Left kidney (tissue), 2 donors: ENCODE results near the gene TOX2. TPM values are rescaled to one million over a fixed set of nuclear protein-coding genes. Genes with fewer than 3 reads are reported as not detected.

Experiments used
- DNase-seq: peaks from one replicate; pipeline ENCODE4 v3.0.0-alpha.2; 2013
- polyA plus RNA-seq: library from polyadenylated mRNA; unstranded; fragments of 120-200 nt; gene quantifications from one replicate; pipeline ENCODE4 v1.2.1, GENCODE V29; 2013; ENCODE audit not compliant: insufficient read length

Gene TOX2
- polyA plus RNA-seq, 1 donor, result 3.7 TPM

DNA sequence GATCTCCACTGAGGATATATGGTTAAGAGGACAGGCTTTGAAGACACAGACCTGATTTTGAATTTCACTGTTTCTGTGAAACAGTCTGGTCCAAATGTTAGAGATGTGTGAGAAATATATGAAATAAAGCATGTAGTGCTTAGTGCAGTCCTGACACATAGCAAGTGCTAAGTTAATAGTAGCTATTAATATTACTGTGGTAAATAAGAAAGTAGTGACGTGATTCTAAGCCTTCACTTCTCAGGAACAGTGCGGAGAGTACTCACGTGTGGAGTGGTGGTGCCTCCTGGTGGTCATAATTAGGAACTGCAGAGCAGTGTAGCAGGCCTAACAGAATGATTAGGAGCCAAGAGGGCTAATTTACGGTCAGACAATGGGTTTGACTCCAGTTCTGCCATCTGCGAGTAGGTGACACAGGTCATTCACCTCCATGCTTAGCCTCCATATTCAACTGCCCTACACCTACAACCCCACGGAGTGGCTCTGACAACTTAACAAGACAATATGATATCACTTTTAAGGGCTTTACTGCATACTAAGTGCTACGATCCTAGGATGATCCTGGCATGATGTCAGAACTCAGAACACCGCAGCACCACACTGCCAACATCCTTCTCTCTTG lies 166.1 kb downstream of the TOX2 start:
- DNase-seq, result peak; percentile 65

DNA sequence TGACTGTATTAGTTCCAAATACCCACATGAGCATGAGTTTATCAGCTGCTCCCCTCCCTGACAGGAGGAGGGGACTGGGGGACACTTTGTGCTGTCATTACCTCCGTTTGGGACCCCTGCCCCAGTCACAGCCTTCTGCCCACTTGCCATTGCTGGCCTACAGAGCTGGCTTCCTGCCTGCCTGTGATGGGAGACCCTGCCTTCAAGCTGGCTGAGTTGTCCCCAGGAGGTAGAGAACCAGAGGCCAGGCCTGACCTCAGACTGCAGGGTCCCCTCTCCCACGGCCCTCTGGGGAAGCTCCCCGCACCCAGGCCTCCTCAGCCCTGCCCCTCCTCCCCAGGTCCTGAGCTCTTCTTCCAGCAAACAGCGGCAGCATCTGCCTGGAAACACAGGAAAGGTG lies 166.8 kb downstream of the TOX2 start:
- DNase-seq, result no peak

DNA sequence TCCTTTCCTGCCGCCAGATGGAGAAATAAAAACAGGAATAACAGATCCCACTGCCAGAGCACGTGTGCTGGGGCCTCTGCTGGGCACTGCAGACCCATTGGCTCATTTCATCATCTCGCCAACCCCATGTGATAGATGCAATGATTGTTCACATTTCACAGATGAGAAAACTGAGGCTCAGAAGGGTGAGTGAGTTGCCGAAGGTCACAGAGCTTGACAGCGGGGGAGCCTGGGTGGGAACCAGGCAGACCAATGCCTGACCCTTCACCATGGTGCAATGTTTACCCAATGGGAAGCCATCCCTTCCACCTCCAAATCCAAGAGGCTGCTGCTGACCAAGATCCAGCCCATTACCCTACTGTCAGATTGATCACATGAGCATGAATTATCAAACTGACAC lies 167.2 kb downstream of the TOX2 start:
- DNase-seq, result no peak

DNA sequence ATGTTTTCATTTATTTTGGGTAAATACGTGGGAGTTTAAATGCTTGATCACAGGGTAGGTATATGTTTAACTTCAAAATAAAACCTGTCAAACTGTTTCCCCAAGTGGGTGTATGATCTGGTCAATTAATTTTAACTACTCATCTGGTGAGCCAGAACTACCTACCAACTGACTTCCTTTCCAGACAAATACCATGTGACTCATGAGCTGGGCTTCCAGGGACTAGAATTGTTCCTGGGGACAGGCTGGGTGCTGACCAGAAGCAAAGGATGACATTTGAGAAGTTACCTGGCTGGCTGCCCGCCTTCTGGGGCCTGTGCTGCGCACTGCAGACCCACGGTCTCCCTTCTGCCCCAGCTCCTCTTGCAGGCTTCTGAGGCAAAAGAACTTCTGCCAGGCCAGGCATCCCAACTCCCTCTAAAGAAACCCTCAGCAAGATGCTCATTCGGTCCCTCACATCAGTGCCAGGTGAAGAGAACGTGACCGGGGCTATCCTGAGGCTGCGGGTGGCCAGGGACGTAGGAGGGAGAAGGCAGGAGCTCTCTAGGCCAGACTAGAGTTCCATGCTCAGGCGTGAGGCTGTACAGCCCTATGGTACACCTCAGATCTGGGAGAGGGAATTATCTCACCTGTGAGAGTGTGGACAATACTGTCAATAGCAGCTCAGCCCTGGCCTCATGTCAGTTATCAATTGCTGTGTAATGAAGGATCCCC lies 168.7 kb downstream of the TOX2 start:
- peak; percentile 30 for DNase-seq

DNA sequence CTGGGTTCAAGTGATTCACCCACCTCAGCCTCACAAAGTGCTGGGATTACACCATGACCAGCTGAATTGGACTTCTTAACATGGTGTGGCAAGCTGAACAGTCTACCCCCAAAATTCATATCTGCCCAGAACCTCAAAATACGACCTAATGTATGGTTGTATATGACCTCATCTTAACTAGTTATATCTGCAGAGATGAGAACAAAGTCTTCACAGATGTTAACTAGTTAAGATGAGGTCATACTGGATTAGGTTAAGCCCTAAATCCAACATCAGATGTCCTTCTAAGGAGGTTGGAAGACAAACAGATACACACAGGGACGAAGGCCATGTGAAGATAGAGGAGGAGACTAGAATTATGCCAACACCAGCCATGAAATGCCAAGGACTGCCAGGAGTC lies 169.8 kb downstream of the TOX2 start:
- DNase-seq, result no peak

DNA sequence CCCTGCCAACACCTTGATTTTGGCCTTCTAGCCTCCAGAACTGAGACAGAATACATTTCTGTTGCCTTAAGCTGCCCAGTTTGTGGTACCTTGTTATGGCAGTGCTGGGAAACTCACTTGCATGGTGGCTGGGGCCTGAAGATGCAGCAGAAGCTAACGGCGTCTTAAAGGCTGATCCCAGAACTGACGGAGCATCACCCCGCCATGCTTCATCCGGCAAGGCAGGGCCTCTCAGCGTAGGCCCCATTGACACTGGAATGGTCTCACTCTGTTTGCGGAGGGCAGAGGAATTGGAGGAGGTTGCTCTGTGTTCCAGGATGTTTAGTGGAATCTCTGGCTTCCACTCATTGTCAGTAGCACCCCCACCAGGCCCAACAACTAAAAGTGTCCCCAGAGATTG lies 170.2 kb downstream of the TOX2 start:
- DNase-seq, result no peak

DNA sequence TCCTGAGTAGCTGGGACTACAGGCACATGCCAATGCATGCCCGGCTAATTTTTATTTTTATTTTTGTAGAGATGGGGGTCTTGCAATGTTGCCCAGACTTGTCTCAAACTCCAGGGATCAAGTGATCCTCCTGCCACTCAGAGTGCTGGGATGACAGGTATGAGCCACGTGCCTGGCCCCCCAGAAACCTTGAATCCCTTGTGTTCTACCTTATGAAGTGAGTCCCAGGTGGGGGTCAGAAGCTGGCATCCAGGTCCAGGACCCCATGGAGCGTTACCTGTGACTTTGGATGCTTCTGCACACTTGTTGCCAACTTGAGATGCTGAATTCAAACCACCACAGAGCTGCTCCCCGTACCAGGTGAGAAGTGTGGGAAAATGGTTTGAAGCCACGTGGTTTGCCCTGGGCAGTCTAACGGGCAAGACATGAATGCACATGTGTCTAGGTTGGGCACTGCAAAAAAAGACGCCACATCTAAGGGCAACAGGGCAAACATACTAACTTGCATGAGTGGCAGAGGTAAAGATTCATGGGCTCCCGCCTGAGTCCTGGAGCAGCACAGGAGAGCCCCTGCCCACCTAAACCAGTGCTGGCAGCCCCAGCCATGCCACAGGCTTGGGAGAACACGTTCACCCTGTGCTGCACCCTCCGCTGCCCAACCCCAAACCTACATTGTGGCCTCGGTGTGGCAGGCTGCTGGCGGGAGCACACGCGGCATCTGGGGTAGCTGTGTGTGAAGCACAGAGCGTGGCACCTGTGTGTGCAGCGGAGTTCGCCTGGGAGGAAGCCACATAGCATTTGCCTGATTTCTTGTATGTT lies 171.2 kb downstream of the TOX2 start:
- no peak for DNase-seq

DNA sequence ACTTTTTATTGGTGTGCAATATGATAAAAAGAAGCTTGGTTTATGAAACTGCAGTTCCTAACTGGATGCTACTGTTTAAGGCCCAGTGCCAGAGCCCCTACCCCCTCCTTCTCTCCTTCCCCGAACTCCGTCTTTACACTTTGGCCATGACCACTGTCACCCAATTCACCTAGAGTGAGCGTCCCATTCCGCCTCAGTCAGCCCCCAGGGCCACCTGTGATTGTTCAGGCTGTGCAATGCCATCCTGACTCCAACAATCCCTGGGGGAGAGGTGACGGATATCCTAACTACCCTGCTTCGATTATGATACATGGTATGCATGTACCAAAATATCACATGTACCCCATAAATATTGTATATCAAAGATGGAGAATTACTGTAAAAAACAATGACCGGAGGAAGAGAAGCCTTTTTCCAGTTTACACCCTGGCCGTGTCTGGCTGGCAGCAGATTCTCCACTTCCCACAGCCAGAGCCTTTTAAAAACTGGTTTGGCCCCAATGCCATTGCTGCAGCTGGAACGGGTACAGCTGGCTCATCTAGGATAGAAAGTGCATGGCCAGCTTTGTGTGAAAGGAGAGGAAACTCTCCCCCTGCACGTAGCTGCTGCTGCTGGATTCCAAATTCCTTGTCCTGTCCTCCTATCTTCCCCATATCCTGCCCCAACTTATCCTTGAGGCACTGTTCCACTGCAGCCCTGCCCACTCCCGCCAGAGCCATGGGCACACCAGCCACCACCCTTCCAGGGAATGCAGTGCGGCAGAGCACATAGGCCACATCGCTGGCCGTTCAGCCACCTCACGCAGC lies 172.6 kb downstream of the TOX2 start:
- no peak for DNase-seq

DNA sequence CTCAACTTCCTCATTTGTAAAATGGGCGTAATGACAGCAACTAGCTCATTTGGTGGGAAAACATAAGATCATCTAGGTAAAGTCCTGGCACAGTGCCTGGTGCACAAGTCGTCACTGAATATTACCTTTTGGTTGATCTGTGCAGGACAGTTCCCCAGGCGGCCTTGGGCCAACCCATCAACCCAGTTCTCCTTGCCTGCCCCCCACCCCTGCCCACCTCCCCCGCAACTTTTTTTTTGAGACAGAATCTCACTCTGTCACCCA lies 173.1 kb downstream of the TOX2 start:
- no peak for DNase-seq

DNA sequence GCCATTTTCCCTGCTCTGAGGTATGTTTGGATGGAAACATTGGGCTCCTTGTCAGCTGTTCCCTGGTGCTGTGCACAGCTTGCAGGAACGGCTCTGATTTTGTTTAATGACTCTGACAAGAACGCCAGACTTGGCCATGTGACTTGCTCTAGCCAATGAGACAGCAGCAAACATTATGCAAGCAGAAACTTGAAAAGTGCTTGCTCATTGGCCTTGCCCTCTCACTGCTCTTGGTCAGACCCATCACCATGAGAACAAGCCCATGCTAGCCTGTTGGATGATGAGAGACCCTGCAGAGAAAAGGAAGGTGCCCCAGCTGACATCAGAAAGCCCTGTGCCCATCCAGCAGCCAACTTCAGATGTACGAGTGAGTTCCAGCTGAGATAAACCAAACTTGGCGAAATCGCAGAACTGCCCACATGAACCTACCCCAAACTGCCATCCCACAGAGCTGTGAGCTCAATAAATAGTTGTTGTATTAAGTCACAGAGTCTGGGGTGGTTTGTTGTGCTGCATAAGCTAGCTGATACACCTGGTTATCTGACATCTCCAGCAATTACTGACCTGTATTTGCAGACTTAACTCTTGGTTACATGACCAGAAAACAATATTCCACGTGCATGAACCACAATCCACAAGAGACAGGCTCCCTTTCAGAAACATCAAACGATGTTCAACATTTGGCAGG lies 175.5 kb downstream of the TOX2 start:
- no peak for DNase-seq

DNA sequence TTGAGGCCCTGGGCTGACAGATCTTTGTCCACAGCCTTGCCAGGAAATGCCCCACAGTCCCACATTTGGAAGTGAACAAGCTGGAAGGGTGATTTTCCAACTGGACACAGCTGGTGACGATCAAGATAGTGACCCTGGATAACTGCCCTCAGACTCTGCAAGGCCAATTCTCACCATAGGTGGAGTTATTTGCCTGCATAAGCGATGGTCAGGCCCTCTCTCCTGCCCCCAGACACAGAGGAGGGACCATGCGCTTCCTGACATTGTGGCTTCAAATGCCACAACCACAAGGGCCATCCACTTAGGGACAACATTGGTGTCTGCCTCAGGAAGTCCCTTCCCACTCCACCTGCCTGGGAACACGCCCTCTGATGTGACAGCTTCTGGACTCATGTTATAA lies 176.4 kb downstream of the TOX2 start:
- no peak for DNase-seq

DNA sequence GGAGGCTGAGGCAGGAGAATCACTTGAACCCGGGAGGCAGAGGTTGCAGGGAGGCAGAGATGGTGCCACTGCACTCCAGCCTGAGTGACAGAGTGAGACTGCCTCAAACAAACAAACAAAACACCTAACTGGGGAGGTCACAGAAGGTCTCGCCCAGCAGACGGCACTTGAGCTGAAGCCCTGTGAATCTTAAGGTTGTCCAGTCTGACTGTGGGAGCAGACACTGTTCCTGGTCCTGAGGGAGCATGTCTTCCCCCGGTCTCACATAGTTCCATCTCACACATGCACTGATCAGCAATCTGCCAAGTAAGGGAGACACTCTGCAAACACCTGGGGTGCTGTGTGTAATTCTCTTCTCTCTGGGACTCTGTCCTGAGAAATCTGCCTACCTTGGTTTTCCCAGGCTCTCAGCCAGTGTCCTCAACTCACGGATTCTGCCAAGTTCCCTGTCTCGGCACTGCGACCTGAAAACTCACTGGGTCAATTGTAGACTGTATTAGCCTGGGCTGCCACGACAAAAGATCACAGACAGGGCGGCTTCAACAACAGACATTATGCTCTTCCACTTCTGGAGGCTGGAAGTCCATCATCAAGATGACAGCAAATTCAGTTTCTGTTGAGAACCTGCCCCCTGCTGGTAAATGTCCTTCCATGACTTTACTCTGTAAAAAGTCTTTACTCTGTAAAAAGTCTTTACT lies 178.0 kb downstream of the TOX2 start:
- DNase-seq, result no peak

DNA sequence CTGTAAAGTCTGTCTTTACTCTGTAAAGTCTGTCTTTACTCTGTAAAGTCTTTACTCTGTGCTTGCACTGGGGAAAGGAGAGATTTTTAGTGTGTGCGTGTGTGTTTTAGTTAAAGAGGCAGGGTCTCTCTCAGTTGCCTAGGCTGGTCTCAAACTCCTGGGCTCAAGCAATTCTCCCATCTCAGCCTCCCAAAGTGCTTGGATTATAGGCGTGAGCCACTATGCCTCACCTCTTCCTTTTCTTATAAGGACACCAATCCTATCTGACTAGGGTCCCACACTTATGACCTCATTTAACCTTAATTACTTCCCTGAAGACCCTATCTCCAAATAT lies 178.6 kb downstream of the TOX2 start:
- no peak for DNase-seq

DNA sequence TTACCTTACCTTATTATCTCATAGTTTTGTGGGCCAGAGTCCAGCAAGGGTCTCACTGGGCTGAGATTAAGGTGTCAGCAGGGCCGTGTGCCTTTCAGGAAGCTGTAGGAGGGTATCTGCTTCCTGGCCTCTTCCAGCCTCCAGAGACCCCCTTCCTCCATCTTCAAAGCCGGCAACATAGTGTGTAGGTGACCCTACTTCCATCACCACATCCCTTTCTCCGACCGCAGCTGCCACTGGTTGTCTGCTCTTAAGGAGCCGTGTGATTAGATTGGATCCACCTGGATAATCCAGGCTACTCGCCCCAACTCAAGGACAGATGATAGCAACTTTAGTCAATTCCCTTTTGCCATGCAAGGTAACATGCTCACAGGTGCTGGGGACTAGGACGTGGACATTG lies 181.2 kb downstream of the TOX2 start:
- no peak for DNase-seq

DNA sequence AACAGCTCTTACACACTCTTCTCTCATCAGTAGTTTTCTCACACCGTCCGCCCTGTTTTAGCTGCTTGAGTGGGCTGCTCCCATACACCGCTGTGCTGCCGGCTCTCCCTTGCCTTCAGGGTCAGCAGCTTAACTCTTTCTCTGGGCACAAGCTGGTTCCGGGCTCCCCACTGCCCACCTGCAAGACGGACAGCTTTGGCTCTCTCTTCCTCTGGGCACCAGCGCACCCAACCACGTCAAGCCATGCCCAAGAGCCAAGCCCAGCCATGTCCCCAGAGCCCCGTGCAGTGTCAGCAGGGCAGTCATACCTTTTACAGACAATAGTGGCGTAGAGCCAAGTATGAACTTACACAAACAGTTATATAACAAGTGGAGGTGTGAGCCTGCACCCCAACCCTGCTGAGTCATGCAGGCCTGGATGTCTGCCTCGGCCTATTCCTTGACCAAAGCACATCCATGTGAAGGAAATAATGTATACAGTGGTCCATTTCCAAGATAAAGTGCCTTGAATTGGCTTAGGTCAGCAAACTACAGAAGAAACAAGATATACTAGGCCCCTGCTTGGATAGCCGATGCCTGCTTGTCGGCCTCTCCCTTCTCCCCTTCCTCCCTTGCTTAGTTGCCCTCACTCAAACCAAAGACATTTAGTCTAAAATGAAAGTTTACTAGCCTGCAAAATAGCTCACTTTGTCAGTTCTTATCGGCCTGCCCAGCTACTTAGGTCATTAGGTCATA lies 183.0 kb downstream of the TOX2 start:
- no peak for DNase-seq

DNA sequence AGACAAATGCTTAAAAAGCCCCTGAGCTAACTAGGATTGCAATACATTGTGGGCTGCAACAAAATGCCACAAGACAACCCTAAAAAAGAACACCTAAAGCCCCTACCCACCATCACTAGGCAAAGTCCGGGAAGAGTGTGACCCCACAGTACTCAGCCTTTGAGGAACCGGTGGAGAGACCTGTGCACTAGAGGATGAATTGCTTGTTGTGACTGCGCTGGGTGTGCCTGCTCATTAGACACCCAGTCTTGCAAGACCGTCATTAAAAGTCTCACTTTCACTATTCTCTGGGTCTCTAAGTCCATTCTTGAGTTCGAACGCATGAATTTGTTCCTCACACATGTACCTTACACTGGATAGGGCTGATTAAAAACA lies 183.6 kb downstream of the TOX2 start:
- no peak for DNase-seq

DNA sequence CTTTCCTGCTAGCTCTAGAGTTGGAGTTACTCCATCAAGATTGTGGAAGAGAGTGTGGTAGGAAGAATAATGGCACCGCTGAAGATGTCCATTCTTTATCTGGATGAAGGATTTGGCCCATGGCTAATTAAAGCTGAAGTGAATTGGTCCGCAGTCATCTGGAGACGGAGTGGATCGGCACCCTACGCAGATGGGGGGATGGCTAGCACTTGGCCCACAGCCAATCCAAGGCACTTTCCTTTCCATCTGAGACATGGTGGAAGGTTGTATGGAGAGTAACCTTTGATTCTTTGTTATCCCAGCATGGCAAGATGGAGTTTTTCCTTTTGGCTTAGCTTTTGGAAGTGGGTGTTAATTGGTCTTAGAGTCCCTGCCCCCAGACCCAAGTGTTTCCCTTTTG lies 184.0 kb downstream of the TOX2 start:
- DNase-seq, result no peak

DNA sequence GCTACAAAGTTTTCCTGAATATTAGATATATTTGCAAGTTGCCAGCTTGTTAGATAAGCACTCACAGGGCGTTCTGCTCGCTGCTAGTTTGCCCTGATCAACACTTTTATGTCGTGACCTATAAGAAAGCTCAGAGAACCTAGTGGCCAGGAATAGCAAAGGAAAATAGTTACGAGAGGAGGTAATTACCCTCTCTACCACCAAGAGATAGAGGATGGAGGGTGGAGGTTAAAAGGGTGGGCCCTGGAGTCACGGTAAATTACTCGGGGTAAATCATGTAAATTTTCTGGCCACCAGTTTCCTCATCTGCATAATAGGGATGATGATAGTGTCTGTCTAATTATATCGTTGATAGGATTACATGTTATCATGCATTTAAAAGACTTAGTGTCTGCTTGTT lies 185.2 kb downstream of the TOX2 start:
- DNase-seq, result no peak

DNA sequence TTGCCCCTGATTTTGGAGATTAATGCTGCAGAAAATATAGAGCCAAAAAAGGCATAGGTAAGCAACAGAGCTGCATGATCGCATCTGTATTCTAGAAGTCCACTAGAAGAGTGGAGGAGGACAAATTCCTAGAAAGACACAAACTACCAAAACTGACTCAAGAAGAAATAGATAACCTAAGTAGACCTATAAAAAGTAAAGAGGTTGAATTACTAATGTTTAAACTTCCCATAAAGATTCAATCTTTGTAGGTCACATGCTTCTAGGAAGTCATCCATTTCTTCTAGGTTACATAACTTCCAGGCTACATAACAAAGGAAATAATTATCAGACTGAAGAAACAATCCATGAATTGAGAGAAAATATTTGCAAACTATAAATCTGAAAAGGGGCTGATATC lies 187.9 kb downstream of the TOX2 start:
- no peak for DNase-seq

DNA sequence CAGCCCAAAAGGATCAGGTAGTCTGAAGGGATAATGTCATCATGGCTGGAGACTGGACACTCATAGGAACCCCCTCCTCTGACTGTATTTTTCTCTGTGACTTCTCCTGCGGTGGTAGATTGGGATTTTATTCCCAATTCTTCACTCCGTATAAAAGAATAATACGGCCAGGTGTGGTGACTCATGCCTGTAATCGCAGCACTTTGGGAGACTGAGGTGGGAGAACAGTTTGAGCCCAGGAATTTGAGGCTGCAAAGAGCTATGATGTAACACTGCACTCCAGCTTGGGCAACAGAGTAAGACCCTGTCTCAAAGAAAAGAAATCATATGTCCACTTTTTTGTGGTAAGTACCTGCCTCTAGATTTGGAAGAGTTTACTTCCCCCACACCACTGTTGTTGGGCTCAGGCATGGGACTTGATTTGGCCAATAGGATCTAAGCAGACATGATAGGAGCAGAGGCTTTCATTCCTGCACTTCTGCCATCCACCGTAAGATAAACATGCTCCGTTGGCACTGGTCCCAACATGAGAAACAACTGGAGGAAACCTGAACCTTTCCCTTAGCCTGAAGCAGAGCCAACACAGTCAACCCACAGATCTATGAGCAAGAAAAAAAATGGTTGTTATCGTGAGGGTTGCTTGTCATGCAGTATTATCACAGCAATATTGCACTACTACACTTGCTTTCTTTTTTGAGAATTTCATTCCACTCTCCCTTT lies 190.3 kb downstream of the TOX2 start:
- DNase-seq, result no peak
